HG02884 (cell line): ENCODE results near the gene FOXP2.
"Not testable (repeated sequence)": the region's sequence is repeated elsewhere in the genome, so short reads cannot be mapped to it uniquely, and the experiment has no call there.

ENCODE experiments used
- ATAC-seq: cut with Tn5 transposase; IDR thresholded peaks from one replicate; pipeline ENCODE4 v1.9.1; 2021; ENCODE audit warnings: mild to moderate bottlenecking, moderate library complexity; ENCODE audit not compliant: unreplicated experiment

The FOXP2 gene

DNA sequence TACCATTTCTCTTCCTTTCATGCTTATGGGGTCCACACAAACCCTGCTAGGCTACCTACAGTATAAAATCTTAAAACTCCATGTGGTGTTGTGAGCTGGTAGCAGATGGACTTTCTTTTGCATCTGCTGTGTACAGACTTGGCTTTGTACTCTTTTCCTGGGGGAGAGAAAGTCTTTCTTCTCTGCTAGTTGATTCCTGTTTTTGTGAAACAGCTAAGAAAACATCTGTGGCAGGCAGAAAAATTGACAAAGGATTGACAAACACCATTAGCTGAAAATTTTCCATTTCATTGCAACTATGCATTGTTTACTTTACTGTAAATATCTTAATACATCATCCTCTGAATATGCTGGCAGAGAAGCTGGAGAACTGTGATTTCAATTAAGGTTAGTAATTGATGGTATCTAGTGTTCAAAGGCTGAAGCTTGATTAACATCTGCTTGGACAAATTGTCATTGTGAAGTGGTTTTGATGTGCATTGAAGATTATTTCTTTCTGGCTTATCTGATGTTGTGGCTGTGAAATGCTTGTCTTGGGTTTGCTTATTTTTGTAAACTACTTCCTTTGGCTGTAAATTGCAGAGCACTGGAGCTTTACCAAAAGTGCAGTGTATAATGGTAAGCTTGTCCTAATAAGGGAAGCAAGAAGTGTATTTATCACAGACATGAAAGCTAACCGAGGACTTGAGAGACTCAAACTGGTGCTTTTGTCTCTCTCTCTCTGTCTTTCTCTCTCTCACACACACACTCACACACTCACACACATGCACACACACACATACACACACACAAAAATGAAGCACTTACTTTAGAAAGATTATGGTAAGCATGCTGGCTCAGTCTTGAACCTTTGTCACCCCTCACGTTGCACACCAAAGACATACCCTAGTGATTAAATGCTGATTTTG lies at the start of gene FOXP2:
Gene FOXP2, plus strand, starts transcription at position 660 of the 908 bp plus-strand sequence. CDS start 11,697 bp downstream, outside the sequence.
- no peak for ATAC-seq

DNA sequence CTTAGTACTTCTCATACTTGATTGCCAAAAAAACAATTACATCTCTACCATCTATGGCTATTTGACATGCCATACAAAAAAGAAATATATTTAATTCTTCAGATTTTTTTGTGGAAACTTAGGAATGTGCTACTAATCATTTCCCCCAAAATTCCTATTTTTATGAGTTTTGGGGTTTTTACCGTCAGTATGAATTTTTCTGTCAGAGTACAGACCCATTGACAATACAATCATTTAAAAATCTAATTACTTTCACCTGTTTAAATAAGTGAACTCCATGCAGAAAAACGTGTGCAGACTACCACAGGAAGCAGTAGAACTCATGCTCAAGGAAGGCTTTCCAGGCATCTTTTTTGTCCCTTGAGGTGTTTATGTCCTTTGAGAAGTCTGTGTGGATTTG lies 48.8 kb upstream of the FOXP2 start:
- ATAC-seq: no peak

DNA sequence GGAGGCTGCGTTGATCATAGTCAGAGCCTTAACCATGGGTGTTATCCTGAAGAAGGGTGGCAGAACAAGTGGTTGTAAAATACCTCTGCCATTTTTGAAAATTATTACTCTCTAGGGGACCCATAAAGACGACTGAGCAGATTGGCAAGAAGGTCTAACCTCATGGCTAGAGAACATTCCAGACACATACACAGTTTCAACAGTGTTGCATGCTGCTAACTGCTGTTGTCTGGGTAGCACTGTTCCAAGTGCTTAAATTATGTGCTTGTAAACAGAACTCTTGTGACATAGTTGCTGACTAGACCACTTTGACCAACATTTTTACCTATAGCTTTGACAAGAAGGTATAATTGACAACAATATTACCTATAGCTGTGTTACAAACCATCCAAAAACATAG lies 46.1 kb upstream of the FOXP2 start:
- no peak for ATAC-seq

DNA sequence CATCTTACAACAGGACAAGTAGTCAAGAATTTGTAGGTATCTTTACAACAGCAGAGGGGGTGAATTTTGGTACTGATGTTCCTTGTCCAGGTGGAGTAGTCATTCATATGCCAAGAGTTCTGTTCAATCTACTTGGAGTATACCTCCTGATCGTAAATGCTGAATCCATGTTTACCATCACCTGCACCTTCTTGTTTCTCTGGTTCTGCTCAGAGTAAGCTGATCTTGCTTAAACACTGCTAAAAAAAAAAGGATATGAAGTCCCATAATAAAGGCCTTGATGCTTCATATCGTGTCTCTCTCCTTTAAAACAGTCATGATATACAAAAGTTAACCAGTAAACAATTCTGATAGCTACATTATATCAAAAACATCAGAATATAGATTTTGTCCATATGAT lies 45.3 kb upstream of the FOXP2 start:
- ATAC-seq: no peak

DNA sequence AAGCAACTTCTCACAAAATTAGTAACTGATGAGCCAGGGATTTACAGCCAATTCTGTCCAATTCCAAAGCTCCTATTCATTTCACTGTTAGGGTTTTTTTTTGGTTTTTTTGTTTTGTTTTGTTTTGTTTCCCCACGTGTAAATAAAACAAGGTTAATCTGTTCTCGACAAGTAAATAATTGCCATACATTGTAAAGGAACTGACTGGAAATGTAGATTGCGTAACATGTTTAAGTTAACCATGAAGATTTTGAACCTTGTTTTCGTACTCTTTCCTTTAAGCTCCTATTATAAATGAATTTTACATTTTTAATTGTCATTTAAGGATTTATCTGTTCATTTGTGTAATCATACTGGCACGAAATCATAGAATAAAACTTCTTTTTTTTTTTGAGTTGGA lies 42.0 kb upstream of the FOXP2 start:
- ATAC-seq: no peak

DNA sequence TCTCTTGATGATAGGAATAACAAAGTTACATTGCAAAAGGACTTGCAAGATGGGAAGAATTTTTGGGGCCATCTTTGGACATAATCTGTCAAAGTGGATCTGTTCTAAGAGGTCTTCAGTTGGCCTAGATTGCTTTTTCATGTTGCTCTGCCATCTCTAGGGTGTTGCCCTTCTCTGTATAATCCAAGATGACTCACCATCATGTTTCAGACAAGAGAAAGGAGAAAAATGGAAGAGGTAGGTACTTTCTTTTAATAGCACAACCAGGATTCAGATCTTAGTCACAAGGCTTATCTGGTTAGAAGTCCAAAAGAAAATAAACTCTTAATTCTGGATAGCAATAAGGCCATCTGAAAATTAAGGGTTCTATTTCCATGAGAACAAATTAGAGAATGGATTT lies 38.7 kb upstream of the FOXP2 start:
- ATAC-seq: no peak

DNA sequence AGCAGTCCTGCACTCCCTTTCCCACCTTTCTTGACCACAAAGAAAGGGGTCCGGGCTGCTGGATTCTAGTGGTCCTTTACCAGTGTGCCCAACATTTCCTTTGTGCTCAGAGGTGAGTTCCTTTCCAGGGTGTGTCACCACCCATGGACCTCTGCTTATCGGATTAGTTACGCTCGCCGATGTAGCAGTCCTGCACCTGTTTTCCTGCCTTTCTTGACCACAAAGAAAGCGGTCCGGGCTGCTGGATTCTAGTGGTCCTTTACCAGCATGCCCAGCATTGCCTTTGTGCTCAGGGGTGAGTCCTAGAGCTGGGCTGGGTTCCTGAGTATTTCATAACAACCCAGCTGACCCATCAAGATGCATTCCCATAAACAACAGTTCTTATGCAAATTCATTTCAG lies 30.7 kb upstream of the FOXP2 start:
- ATAC-seq: not testable (repeated sequence)

DNA sequence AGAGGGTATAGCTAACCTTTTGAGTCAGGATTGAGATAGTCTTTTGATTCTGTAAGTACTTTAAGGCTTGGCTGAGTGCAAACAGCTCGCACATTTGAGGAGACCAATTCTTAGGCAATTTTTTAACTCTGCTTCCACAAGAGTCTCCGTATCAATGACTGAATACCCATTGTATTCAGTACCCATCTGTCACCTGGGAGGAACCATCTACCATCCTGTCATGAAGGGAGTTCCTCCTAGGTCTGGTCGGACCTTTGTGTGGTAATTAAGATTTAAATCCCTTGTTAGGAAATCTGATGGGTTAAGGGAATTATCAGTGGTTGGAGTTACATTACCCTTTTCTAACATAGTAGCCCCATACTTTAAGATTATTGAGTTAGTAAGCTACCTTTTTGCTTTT lies 30.3 kb upstream of the FOXP2 start:
- not testable (repeated sequence) for ATAC-seq

DNA sequence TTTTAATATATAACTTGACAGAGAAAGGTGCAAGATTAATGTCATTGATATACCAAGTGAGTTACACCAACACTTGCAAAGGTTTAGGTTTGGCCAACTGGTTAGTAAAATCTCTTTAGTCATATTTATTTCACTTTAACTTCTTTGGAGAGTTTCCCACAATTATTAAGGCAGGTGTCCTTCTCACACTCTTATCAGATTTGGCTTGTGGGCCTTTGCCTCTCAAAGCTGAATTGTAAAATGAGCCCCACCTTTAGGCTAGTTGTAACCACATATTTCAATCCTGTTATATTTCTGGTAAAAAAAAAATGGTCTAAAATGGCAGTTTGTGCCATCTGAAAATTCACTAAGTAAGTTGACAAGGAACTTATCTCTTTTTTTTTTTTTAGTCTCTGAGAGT lies 26.6 kb upstream of the FOXP2 start:
- ATAC-seq: no peak

DNA sequence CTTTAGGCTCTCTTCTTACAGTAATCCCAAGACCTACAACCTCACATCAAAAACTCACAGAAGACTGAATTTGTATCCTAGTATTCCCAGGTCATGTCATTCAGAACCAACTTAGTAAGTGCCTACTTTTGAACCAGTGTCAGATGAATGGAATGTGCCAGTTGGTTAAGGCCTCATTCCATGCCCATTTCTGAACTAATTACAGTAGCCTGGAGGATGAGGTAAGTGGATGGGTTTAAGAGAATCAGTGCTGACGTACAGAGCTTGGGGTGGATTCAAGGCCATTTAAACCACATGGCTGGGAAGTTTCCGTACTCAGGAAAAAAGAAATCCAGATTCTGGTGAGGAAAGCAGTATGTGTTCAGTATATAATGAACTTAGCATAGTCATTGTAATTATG lies 21.9 kb upstream of the FOXP2 start:
- no peak for ATAC-seq

DNA sequence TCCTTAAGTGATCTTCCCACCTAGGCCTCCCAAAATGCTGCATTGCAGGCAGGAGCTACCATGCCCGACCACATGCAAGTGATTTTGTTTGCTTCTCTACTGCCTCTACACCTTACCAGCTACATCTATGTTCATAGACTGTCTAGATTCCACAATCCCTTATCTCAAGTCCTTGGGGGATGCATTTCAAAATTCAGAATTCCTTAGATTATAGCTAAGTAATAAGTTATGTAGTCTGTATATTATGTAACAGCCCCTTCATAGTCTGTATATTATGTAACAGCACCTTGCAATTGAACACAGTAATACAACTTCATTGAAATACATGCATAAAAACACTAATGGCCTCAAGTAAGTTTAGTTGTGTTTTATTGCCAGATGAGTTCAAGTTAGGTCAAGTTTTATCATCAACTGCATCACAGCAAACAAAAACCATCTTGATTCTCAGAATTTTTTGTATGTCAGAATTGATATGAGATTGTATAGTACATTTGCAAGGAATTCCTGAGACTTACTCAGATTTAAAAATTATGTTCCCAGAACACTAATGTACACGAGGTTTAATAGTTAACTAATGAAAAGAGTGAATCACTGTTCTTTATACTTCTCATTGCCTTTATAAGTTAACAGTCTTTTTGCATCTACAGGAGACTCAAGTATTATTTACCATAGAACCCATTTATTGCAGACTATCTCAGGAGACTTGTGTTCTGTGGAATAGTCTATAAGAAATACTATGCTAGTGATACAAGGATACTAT lies 11.6 kb upstream of the FOXP2 start:
- ATAC-seq: no peak

DNA sequence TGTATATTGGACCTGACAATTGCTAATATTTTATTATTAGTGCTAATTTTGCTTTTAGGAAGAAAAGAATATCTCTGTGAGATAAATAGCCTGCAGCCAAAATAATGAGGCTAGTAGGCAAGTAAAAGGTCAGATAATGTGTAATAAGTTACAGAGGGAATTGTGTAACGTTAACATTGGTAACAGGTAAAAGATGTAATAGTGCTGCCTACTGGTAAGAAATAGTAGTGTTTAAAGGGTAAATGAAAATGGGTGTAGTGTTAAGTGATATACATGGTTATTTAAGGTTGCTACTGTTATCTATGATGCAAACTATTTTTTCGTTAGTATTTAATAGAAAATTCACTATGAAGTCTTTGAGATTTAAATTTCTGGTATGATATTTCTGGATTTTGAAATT lies 9.2 kb upstream of the FOXP2 start:
- peak; percentile 83 for ATAC-seq

DNA sequence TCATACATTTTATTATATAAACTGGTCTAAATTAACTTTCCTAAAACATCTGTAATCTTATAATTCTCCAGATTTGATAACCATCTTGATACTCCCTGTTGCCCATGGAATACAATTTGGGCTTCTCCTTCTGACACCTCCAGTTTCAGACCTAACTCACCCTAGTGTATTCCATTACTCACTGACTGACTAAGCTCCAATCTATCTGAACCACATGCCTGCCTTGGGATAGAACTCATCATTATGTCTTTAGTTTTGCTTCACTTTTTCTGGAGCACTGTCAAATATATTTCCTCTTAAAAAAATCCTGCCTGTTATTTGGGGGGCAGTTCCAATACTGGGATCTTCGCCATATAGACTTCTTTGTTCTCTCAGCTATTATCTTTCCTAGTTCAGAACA lies 4.9 kb upstream of the FOXP2 start:
- ATAC-seq: no peak

DNA sequence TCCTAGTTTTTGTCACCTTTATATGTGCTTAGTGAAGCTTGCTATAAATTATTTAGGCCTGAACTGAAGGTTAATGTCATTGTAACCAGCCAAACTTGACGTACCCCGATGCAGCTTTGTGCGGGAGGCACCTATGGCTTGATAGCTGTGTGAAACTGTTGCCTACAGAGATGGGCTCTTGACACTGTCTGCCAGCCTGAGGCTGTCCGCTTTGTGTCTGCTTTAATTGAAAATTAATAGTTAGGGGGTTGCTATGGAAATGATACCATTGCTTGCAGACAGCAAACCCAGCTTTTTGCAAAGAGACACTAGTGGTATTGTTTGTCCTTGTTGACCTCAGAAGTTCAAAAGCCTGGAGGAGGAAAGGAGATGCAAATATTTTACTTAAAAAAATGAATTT lies 2.1 kb upstream of the FOXP2 start:
- no peak for ATAC-seq

DNA sequence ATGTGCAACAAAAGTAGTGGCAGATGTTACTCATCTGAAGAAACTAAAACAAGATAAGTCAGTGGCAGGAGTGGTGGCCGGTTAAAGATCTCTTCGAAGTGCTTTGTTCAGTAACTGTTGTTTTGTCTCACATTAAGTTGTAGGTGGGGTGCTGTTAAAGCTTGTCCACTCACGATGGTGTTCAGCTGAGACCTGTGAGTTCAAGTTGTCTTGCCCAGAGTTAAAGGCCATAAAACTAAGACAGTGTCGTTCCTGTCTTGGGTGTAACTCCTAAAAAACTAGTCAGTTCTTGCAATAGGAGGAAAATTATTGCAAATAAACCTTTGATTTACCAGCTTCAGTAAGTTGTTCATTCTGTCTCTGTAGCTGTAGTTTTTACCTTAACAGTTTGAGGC lies 857 bp upstream of the FOXP2 start:
- ATAC-seq: no peak

DNA sequence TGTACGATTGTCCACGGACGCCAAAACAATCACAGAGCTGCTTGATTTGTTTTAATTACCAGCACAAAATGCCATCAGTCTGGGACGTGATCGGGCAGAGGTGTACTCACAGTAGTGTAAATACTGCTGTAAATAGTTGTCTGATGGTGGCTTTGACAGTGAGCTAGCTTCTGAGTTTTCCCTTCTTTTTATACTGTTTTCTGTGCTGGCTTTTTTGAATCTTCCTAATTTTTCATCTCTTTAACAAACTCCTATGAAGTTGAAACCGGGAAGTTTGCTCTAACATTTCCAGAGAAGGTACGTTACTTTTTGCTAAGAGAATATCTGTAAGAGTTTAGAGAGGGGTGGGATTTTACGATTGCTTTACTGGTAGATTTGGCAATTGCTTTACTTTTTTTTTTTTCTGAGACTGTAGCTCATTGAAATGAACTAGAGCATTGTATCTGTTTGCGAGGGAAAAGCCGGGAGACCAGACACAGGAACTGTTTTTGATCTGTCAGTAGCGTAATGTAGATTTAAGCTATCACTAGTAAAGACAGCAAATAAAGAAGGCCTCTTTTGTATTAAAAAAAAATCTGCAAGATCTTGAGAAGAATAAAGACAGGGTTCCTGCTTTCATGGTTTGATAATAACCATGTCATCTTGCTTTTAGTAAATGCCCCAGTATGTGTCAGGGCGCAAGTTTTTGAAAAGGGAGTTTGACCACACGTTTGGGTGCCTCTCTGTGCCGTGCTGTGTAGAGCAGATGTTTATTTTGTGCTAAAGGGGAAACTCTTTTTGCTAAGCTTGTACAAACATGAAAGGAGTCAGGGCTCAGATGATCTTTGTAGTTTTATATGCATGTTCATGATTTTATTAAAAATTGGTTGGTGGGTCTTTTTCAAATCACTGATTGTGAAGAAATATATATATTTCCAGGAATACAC lies 712 bp downstream of the FOXP2 start:
- no peak for ATAC-seq

DNA sequence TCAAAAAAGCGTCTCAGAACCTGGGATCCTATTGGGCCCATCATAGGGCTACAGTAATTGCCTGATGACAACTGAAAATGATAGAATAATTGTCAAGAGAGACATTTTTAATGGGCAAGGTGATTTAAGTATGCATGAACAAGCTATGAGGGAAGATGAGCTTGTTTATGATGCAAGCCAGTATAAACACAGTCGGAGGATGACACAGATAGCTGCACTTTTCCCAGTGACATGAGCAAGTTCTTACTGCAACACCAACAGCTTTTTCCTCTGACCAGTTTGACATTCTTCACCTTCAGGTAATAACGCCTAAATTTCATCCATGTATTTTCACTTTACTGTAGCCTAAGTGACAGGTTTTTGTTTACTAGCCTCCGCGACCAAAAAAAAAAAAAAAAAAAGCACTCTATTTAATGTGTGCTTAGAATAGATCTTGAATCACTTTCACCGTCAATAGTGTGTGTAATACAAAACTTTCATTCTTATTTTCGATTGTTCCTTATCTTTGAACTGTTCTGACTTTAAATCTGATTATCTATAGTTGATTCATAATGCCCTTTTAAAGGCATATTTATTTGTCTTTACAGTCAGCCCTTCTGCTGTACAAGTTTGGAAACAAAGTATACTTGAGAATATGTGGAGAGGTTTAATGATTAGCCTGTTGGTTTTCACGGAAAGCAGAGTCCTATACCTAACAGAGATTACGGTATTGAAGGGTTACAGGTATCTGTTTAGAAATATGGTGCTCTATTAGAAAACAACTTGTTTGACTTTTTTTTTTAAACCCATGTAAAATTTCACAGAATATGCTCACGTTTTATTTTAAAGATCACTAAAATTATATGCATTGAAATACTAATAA lies 1.7 kb downstream of the FOXP2 start:
- no peak for ATAC-seq

DNA sequence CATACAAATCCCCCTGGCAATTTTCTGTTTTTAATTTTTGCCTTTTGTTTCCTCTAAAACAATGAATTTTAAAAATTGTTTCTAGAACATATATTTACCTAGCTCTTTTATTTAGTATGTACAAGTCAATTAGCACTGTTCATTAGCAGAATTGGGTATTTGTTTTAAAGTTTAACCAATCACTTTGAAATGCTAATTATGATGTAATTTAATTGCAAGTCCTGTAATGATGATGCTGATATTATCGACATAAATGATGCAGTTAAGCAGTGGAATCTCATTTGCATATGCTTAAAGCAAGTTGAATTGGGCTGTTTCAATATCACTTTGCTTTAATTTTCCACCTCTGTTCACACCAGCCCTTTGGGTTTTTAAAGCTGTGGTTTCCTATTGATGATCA lies 2.7 kb downstream of the FOXP2 start:
- no peak for ATAC-seq

DNA sequence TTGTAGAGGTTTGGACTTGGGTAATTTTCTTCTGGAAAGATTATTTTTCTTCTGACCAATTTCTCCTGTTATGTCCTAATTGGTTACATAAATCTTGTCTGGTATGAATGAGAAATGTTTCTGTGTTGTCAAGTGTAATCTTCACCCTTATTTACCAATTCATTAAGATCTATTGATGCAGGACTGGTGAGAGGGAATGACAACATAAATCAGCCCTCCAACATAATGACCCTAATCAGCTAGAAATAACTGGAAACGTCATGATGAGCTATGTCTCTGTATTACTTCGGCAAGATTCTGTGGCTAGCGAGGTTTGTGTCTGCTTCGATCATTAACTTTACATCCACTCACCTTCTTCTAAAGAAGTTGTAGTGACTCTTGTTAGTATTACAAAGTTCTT lies 3.5 kb downstream of the FOXP2 start:
- ATAC-seq: no peak
